Measurements from ENCODE around the gene HSD17B8.

Gene HSD17B8

GRCh38 chr6:33204415-33205190 is at the start of gene HSD17B8:
HSD17B8 (plus strand) TSS chr6:33204655; CDS start chr6:33204669, 14 bp downstream.
- DNase-seq (ENCODE audit: low read depth, low spot score): no peak

- DNase-seq (ENCODE audit: low read depth, low spot score): no peak
Measured at GRCh38 chr6:33156561-33156960, 47.9 kb upstream of the HSD17B8 start.

GRCh38 chr6:33156964-33157363 is 47.5 kb upstream of the HSD17B8 start:
- DNase-seq (ENCODE audit: low read depth, low spot score): no peak

DNA sequence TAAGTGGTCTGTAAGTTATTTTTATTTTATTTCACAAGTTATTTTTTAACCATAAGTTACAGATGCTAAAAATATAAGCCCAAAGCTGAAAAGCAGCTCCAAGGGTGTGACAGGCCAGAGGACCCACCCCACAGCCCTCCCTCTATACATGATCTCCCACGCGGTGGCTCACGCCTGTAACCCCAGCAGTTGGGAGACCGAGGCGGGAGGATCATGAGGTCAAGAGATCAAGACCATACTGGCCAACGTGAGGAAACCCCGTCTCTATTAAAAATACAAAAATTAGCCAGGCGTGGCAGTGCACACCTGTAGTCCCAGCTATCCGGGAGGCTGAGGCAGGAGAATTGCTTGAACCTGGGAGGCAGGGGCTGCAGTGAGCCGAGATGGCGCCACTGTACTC is 44.4 kb upstream of the HSD17B8 start:
- no peak for DNase-seq (ENCODE audit: low read depth, low spot score)

GRCh38 chr6:33160728-33161344 is 43.6 kb upstream of the HSD17B8 start:
- DNase-seq (ENCODE audit: low read depth, low spot score): no peak

- no peak for DNase-seq (ENCODE audit: low read depth, low spot score)
Measured at GRCh38 chr6:33161354-33162331, 42.8 kb upstream of the HSD17B8 start.

GRCh38 chr6:33163540-33163939 is 40.9 kb upstream of the HSD17B8 start:
- DNase-seq (ENCODE audit: low read depth, low spot score): no peak

GRCh38 chr6:33164176-33164575 is 40.3 kb upstream of the HSD17B8 start:
- DNase-seq (ENCODE audit: low read depth, low spot score): no peak

DNA sequence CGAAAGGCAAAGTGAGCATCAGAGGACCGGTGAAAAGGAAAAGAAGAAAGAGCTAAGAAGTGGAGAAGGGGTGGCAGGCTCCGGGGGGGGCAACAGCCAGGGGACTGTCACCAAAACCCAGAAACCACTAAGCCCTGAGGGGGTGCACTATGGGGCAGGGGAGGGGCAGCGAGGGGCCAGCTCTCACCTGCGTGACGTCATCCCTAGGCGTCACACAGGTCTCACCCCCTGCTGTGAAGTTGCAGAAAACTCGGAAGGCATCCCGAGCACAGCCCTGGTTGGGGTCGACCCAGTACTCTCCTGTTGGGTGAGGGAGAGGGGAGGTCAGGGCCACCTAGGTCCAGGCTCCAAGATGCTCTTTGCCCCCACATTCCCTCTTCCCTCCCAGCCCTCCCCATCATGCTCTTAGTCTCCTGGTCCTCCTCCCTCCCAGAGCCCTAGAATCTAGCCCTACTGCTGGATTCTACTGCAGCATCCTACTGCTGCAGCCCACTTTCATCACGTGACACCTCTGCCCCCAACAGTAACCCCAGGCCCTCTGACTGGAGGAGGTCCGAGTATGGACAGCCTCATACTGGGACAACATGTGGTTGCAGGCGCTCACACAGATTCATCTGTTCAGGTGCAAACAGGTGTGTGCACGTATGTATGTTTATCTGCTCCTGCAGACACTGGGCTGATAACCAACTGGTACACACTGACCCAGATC is 39.6 kb upstream of the HSD17B8 start:
- DNase-seq (ENCODE audit: low read depth, low spot score): no peak

GRCh38 chr6:33165581-33166258 is 38.7 kb upstream of the HSD17B8 start:
- DNase-seq (ENCODE audit: low read depth, low spot score): no peak

DNA sequence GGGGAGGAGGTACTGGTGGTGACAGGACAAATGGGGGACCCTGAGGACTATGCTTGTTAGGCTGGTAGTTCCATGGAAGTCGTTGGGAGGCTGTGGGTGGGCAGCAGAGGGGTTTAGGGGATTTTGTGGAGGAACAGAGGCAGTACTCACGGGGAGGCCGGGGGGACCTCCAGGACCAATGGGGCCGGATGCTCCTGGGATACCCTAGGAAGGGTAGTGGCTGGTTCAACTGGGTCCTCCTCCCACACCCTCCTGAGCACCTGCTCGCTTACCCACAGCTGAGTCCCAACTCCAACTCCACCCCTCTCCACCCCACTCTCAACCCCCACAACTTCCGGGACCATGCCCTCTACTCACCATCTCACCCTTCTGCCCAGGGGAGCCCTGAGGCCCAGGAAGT is 38.1 kb upstream of the HSD17B8 start:
- DNase-seq (ENCODE audit: low read depth, low spot score): no peak

- no peak for DNase-seq (ENCODE audit: low read depth, low spot score)
Measured at GRCh38 chr6:33166811-33167210, 37.6 kb upstream of the HSD17B8 start.

- DNase-seq (ENCODE audit: low read depth, low spot score): no peak
Measured at GRCh38 chr6:33167374-33168283, 36.8 kb upstream of the HSD17B8 start.

DNA sequence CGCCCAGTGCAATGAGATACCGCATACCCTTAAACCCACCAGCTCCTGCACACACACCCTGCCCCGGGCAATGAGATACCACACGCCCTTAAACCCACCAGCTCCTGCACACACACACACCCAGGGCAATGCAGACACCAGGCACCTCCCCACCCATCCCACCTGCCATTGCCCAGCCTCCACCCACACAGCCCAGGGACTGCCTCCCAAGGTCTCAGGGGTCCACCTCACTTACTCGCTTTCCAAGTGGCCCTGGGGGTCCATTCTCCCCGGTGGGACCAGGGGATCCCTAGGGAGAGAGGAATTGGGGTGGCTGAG is 36.2 kb upstream of the HSD17B8 start:
- no peak for DNase-seq (ENCODE audit: low read depth, low spot score)

DNA sequence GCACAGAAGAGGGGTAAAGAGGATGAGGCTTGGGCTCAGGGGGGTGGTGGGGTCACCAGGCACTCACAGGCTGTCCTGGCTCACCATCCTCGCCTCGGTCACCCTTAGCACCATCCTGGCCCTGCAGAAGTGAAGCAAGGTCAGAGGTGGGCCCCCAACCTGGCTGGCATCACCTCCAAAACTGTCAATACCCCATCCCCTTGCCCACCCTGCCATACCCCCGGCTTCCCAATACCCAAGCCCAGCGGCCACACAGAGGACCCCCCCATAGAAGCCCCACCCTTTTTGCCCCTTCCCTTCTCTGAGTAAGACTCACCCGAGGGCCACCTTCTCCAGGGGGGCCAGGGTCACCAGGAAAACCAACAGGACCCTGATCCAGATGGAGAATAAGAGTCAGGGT is 35.8 kb upstream of the HSD17B8 start:
- DNase-seq (ENCODE audit: low read depth, low spot score): no peak

DNA sequence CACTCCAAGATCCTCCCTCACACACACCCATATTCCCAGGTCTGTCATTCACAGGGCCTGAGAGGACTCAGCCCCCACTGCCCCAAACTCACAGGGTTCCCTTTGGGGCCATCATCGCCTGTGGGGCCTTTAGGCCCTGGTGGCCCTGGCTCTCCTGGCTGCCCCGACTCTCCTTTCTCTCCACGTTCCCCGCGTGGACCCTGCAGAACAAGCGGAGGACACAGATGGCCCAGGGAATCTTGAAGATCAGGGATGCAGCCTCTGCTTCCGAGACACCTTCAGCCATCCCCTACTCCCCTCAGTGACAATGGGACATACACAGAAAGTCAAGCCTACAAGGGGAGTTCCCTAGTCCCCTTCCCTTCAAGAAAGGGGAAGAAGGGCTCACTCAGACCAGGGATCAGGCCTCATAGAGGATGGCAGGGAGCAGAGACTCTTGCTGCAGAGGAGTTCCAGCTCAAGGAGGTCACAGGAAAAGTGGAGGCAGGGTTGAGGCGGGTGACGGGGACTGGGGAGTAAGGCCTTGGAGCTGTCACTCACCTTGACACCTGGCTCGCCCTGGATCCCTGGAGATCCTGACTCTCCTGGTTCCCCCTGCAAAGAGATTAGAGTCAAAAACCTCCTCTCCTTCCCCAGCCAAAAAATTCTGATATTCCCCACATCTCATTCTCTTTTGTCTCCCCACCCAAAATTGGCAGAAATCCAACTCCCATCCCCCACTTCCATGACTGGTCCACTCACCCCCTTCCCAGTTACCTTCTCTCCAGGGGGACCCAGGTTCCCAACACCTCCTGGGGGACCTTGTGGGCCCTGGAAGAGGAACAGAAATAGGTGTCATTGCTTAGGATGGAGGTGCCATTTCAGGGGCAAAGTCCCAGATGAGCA is 34.9 kb upstream of the HSD17B8 start:
- DNase-seq (ENCODE audit: low read depth, low spot score): no peak

GRCh38 chr6:33170176-33171015 is 34.1 kb upstream of the HSD17B8 start:
- no peak for DNase-seq (ENCODE audit: low read depth, low spot score)
